HG02678 (cell line): ENCODE data around the gene HELT.
A peak's percentile ranks its signal among the peaks of the same experiment; 100 is the strongest.
"Not testable (repeated sequence)": the region's sequence is repeated elsewhere in the genome, so short reads cannot be mapped to it uniquely, and the experiment has no call there.

Experiments used
- ATAC-seq: cut with Tn5 transposase; IDR thresholded peaks from one replicate; pipeline ENCODE4 v1.9.1; 2021; ENCODE audit warnings: mild to moderate bottlenecking, moderate library complexity; ENCODE audit not compliant: unreplicated experiment

The HELT gene, protein sequence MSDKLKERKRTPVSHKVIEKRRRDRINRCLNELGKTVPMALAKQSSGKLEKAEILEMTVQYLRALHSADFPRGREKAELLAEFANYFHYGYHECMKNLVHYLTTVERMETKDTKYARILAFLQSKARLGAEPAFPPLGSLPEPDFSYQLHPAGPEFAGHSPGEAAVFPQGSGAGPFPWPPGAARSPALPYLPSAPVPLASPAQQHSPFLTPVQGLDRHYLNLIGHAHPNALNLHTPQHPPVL

DNA sequence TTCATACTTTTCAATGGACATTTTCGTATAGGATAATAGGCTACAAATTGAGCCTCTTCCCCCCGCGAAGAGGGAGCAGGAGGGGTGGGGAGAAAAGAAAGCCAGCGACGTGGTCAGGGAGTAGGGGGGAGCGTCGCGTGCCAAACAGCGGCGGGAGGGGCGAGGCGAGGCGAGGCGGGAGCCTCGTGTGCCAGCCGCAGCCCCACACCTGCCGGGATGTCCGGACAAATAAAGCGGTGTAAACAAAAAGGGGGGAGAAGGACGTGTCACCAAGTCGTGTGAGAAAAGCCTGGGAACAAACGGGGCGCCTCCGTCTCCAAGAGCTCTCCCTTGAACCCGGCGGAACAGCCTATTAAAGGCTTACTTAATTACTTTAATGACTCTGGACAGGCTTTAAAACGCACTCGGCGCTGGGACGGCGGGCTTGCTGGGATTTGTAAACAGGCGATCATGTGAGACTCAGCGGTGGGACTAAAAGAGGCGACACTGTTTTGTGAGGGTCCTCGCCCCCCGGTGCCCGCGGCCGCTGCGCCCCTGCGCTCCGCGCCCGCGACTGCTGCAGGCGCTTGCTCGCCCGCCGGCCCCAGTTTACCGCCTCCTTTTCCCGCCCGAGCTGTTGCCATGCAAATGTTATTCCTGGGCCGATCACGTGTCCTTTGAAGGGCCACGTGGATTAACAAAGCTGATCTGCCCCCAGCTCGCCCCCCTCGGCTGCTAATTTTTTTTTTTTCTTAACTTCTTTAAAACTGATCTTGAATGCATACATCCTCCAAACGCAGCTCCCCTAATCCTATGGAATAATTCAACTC, at the start of gene HELT:
Gene HELT, plus strand, starts transcription at position 527 of the 809 bp plus-strand sequence. CDS start 439 bp downstream, outside the sequence.
- no peak for ATAC-seq

DNA sequence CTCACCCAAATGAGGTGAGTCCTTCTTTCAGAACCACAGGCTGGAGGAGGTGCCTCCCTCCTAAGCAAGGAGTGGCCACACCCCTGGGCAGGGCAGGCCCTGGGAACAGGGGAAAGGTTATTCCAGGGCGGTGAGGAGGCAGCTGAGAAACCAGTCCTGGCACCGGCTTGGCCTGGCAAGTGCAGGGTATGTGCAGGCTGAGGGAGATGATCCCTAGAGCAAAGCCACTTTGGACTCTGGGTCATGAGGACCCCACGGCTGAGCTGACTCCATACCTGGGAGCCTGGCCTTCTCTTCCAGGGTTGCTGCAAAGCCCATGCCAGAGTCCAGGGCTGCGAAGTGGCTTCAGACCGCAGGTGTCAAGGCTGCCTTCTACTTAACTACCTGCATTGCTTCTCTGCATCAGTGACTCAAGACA, 49.5 kb upstream of the HELT start:
- no peak for ATAC-seq

DNA sequence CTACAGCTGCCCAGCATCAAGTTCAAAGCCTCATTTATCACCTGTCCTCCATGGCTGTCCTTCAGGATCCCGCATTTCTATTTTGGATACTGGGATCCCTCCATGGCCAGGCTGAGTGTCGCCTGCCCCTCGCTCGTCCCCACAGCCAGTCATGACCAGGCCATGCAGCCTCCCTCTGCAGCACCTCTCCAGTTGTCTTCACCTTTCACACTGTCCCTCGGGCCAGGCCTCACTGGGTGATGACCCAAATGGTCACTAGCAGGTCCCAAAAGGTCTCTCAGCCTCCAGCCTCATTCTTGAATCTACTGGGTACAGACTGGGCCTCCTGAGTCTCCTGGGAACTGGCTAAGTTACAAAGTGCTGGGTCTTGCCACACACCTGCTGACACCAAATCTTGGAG, 48.7 kb upstream of the HELT start:
- ATAC-seq: no peak

DNA sequence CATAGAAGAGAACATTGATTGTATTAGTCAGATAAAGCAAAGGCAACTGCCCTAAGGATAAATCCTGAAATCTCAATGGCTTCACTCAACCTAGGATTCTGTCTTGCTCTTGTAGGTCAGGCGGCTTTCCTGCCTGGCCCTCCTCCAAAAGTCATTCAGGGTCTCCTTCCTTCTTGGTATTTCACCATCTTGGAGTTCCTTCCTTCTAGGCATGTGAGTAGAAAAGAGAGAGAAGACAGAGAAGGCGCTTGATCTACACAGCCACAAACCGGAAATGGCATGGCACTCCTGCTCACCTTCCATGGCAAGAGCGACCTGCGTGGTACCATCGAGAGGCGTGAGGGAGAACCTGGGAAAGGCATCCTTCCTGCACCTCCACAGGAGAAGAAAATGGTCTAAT, 45.3 kb upstream of the HELT start:
- ATAC-seq: no peak

DNA sequence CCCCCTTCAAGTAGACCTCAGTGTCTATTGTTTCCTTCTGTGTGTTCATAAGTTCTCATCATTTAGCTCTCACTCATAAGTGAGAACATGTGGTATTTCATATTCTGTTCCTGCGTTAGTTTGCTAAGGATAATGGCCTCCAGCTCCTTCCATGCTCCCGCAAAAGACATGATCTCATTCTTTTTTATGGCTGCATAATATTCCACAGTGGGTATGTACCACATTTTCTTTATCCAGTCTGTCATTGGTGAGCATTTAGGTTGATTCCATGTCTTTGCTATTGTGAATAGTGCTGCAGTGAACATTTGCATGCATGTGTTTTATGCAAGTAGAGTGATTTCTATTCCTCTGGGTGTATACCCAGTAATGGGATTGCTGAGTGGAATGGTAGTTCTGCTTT, 41.9 kb upstream of the HELT start:
- ATAC-seq: not testable (repeated sequence)

DNA sequence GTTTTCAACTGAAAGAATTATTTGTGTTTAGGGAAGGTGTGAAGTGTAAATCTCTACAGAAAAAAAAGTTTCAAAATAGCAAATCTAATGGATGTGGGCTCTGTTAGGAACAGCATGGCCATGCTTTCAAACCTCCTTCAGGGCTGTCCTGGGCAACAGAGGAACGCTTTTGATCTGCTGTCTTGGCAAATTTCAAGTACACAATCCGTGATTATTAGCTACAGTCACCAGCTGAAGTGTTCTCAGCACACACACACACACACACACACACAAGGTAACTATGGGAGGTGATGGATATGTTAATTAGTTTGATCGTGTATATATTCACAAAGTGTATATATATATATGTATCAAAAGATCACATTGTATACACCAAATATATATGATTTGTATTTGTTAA, 40.5 kb upstream of the HELT start:
- no peak for ATAC-seq

DNA sequence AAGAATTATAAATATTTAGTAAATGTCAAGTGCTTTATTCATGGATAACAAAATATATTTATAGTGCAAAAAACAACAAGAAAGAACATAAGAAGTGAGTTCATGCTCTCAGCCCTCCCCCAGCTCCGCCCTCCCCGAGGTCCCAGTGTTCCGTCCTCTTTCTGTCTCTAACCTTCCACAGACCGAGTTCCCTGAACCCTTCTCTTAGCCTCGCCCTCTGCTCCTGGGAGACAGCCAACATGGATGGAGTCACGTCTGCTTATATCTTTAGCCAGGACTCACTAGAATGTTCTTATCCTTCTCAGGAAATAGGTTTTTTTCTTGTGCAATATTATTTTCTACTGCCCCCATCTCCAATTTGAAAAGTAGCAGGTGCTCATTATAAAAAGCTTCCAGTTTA, 40.1 kb upstream of the HELT start:
- ATAC-seq: no peak

DNA sequence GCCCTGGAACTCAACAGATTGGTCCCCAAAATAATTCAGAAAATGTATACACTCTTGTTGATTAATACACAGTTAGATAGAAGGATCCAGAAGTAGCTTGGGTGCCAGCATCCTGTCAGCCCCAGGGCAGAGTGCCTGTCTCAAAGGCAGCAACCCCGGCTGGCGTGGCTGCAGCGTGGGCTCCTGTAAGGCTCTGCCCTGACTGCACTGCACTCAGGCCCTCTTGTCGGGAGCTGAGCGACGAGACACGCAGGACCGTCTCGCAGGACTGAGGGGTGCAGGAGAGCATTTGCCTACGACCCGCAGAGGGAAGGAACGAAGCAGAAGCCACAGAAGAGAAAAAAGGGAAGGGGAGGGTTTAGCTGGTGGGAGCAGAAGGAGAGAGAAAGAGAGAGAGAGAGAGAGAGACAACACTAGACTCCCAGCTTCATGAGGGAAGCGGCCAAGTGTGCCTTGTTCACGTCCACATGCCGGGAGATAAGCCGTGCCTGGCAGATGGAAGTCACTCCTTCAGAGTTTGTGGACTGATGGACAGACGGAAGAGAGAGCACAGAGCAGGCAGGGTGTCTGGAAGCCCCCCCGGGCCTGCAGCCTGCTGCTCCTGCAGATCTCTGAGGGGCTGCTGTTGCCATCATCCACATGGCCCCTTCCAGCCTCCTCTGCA, 38.7 kb upstream of the HELT start:
- no peak for ATAC-seq

DNA sequence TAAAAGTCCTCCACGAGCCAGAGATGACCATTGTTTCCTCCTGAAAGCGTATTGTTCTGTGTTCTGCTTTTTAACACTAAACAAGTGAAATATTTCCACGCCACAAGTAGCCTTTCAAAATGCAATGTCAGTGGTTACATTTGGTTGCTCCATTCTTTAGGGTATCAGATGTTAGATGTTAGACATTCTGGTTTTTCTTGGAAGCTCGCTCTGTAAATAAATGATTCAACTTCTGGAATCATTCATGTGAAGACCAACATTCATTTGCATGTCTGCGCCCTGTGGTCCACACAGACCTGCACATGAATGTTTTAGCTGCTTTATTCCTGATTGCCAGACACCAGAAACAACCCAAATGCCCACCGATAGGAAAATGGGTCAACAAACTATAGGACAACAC, 38.0 kb upstream of the HELT start:
- no peak for ATAC-seq

DNA sequence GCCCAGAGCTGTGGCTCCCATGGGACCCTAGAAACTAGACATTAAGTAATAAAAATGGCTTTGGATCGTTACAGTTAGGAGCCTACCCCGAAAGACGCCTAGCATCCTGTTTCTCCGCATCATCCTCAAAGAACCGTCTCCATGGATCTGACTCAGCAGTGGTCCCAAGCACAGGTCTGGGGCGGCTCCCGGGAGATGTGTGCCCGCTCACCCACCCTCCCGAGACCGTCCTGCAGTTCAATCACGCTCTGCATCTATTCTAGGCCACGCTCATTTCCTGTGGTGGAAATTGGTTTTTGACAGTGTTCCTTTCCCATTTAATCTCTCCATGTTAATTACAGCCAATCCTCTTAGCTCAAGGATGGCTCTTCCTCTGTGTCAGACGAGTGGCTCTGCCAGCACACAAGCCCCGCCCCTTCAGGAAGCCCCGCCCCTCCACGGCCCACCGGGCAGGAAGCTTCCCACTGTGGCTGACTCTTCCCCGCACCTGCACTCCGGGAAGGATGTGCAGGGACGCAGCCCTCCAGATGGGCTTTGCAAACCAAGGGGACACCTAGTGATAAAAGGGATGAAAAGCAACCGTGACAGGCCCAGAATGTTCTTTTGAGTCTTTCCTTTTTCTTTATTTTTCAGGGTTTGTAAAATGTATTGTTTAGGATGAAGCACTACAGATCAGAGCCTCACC, 34.5 kb upstream of the HELT start:
- ATAC-seq: peak; percentile 86

DNA sequence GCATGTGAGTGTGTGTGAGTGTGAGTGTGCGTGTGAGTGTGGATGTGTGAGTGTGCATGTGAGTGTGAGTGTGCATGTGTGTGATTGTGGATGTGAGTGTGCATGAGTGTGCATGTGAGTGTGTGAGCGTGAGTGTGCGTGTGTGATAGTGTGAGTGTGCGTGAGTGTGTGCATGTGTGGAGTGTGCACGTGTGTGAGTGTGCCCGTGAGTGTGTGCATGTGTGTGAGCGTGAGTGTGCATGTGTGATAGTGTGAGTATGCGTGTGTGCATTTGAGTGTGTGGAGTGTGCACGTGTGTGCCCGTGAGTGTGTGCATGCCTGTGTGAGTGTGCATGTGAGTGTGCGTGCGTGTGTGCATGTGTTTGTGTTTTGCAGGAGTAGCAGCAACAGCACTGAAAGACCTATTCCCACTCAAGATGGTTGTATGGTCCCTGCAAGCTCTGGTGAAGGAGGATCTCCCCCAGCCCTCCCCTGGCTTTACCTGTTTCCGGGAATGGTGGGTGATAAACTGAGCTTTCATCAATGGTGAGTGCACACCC, 30.7 kb upstream of the HELT start:
- ATAC-seq: no peak

DNA sequence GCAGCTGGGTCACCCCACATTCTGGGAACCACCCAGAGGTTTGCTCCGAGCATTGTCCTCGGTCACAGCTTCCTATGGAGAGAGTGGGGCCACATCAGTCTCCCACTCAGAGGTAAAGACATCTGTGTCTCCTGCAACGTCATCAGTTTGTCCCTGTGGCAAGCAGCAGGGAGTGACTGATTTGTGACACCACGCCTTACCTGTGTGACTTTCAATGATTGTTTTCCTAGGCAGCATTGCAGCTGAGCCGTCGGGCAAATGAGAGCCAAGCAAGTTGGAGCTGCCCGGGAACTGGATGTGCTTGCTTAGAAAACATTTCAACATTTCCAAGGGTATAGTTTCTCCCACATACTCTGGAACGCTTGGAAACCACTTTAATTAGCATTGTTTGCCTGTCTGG, 29.7 kb upstream of the HELT start:
- no peak for ATAC-seq

DNA sequence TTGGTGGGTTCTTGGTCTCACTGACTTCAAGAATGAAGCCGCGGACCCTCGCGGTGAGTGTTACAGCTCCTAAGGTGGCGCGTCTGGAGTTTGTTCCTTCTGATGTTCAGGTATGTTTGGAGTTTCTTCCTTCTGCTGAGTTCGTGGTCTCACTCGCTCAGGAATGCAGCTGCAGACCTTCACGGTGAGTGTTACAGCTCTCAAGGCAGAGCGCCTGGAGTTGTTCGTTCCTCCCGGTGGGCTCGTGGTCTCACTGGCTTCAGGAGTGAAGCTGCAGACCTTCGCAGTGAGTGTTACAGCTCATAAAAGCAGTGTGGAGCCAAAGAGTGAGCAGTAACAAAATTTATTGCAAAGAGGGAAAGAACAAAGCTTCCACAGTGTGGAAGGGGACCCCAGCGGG, 29.0 kb upstream of the HELT start:
- ATAC-seq: not testable (repeated sequence)

DNA sequence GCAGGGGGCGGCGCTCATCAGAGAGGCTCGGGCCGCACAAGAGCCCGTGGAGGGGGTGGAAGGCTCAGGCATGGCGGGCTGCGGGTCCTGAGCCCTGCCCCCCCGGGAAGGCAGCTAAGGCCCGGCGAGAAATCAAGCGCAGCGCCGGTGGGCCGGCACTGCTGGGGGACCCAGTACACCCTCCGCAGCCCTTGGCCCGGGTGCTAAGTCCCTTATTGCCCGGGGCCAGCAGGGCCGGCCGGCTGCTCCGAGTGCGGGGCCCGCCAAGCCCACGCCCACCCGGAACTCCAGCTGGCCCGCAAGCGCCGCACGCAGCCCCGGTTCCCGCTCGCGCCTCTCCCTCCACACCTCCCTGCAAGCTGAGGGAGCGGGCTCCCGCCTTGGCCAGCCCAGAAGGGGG, 28.2 kb upstream of the HELT start:
- ATAC-seq: not testable (repeated sequence)

DNA sequence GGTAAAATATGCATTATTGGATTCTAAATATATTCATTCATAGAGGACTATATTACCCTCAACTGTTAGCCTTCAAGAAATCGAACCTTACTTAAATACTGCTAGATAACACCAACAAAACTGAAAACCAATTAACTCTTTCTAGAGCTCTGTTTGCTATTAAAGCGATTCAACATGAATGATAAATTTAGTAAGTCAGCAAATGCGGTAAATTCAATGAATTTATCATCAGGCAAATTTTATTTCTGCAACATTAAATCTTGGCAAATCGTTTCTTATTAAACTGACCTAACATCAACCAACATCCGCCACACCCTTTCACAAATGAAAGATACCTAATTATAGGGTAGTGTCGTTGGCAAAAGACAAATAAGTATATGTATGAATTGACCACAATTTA, 26.4 kb upstream of the HELT start:
- no peak for ATAC-seq

DNA sequence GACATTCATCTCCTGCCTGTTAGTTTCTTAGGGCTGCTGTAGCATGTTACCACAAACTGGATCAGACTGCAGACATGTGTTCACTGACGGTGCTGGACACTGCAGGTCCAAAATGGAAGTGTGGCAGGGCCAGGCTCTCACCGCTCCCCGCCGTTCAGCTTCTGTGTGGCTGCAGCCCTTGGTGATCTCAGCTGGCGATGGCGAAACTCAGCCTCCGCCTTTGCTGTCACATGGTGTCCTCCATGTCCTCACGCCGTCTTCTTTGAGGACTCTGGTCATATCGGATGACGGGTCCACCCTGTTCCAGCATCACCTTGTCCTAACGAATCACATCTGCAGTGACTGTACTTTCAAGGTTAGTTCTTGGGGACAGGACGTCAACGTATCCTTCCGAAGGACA, 25.9 kb upstream of the HELT start:
- no peak for ATAC-seq

DNA sequence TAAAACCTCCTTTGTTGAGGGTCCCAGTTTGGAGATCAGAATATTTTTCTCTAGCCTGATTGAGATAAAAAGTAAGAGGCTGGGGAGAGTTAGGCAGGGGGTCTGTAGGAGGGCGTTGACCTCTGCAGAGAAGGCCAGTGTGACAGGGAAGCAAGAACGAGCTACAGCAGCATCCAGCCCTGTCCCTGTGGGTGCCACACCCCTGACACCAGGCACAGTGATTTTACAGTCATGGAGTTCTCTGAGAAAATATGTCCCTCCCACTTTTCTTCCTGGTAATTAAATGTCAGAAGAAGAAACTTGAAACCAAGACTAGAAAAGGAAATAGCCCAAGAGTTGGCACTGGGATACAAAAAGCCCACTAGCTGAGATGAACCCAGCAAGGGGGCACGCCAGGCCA, 25.0 kb upstream of the HELT start:
- no peak for ATAC-seq

DNA sequence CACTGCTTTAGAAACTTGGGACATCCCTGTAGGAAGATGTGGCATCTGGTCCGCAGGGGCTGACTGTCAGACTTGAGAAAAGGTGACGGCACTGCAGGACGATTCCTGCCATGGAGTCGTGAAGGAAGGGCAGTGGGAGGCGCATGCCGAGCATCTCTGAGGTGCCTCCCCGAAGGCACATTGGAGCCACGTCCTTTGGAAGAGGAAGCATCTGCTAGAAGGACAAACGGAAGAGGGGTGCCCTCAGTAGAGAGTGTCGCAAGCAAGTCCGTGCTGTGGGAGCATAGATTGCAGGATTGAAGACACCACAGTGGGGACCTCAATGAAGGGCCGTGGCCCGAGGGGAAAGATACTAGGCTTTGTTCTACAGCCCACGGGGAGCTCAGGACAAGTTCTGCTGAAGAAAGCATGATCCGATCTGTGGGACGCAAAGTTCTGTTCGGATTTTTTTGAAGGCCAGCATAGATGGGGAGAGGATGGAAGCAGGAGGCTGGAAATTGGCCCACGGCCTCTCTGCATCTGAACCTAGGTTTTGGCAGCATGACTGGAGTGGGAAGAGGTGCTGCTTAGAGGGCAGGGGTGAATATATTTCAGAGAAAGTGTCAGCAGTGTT, 24.2 kb upstream of the HELT start:
- ATAC-seq: no peak

DNA sequence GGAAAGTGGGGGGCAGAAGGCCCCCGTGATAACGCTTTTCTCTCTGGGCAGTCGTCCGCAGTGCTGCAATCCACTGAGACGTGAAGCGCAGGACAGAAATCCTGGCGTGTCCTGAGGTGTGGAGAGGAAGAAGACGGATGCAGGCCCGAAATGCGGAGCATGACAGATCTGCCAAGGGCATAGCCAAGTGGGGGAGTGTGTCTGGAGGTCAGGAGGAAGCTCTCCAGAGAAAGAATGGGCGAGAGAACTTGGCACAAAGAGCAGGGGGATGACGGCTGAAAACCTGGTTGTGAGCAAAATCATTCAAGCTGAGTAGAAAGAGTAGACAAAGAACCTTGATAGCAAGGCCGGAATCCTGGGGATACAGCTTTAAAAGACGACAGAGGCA, 23.7 kb upstream of the HELT start:
- no peak for ATAC-seq

DNA sequence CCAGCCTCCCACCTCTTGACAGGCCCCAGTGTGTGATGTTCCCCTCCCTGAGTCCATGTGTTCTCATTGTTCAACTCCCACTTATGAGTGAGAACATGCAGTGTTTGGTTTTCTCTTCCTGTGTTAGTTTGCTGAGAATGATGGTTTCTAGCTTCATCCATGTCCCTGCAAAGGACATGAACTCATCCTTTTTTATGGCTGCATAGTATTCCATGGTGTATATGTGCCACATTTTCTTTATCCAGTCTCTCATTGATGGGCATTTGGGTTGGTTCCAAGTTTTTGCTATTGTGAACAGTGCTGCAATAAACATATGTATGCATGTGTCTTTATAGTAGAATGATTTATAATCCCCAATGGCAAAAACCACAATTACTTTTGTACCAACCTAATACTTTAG, 20.6 kb upstream of the HELT start:
- not testable (repeated sequence) for ATAC-seq

DNA sequence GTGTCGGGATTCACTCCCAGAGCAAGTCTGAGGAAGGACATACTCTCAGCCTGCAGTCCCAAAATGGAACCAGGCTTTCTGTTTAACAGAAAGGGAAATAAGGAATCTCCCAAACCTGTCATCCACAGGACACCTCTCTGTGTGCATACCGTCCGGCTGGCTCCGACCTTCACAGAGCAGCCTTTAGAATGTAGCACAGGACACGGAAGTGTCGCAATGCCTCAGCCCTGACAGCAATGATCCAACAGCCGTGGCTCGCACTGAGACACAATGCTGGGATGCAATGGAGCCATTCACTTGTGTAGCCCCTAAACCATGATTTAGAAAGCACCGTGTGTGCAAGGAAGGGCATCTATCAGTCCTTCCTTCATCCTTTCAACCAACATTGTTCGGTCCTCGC, 15.5 kb upstream of the HELT start:
- ATAC-seq: no peak
